Activated T-cell treated with anti-CD3 and anti-CD28 coated beads for 48 hours (primary cell): ENCODE data around the gene CREM.

Experiments
- DNase-seq: peaks from one replicate; pipeline ENCODE4 v3.0.0-alpha.2; 2020; ENCODE audit warnings: low read depth

CREM gene

GRCh38 chr10:35135861-35136260, 9.2 kb downstream of the CREM start:
- no peak for DNase-seq

GRCh38 chr10:35136263-35136815, 9.7 kb downstream of the CREM start:
- DNase-seq, result no peak

- DNase-seq, result no peak
Observed at GRCh38 chr10:35140126-35140525, 13.5 kb downstream of the CREM start.

GRCh38 chr10:35140727-35141126, 14.1 kb downstream of the CREM start:
- DNase-seq, result no peak

GRCh38 chr10:35150308-35150707, 23.7 kb downstream of the CREM start:
- no peak for DNase-seq

- no peak for DNase-seq
Observed at GRCh38 chr10:35152992-35153391, 26.3 kb downstream of the CREM start.

GRCh38 chr10:35153716-35154115, 27.1 kb downstream of the CREM start:
- DNase-seq, result no peak

GRCh38 chr10:35160743-35161142, 34.1 kb downstream of the CREM start:
- no peak for DNase-seq

- DNase-seq, result no peak
Observed at GRCh38 chr10:35161906-35162305, 35.3 kb downstream of the CREM start.

GRCh38 chr10:35165136-35165535, 38.5 kb downstream of the CREM start:
- DNase-seq, result no peak

GRCh38 chr10:35165811-35166210, 39.2 kb downstream of the CREM start:
- DNase-seq, result no peak

GRCh38 chr10:35166607-35167006, 40.0 kb downstream of the CREM start:
- no peak for DNase-seq

GRCh38 chr10:35167342-35167741, 40.7 kb downstream of the CREM start:
- DNase-seq, result no peak

- DNase-seq, result no peak
Observed at GRCh38 chr10:35172146-35172545, 45.5 kb downstream of the CREM start.

GRCh38 chr10:35172574-35172973, 45.9 kb downstream of the CREM start:
- DNase-seq, result no peak

GRCh38 chr10:35178331-35178730, 51.7 kb downstream of the CREM start:
- DNase-seq, result no peak

GRCh38 chr10:35182631-35183510, 56.2 kb downstream of the CREM start:
- no peak for DNase-seq

GRCh38 chr10:35184527-35185171, 58.0 kb downstream of the CREM start:
- no peak for DNase-seq

GRCh38 chr10:35185260-35186034, 58.8 kb downstream of the CREM start:
- DNase-seq, result no peak

- no peak for DNase-seq
Observed at GRCh38 chr10:35188954-35189353, 62.3 kb downstream of the CREM start.

- DNase-seq, result no peak
Observed at GRCh38 chr10:35191523-35191922, 64.9 kb downstream of the CREM start.

- no peak for DNase-seq
Observed at GRCh38 chr10:35192645-35193249, 66.1 kb downstream of the CREM start.
